Kidney glomerular epithelial cell (primary cell): Measurements from ENCODE around the gene SELENON.

ENCODE experiments used
- DNase-seq: peaks from one replicate; lab custom pipeline; 2025; lab: John Stamatoyannopoulos, UW

SELENON gene

GRCh38 chr1:25771221-25772114, 28.5 kb upstream of the SELENON start:
- peak; percentile 41 for DNase-seq

GRCh38 chr1:25772164-25772563, 27.8 kb upstream of the SELENON start:
- no peak for DNase-seq

- DNase-seq = no peak
Measured at GRCh38 chr1:25772692-25773245, 27.2 kb upstream of the SELENON start.

GRCh38 chr1:25773441-25774125, 26.4 kb upstream of the SELENON start:
- DNase-seq = peak; percentile 57

GRCh38 chr1:25774206-25774803, 25.7 kb upstream of the SELENON start:
- no peak for DNase-seq

- DNase-seq = no peak
Measured at GRCh38 chr1:25774921-25775771, 24.8 kb upstream of the SELENON start.

- DNase-seq = no peak
Measured at GRCh38 chr1:25779388-25779787, 20.6 kb upstream of the SELENON start.

- no peak for DNase-seq
Measured at GRCh38 chr1:25779894-25780293, 20.1 kb upstream of the SELENON start.

GRCh38 chr1:25780318-25781129, 19.5 kb upstream of the SELENON start:
- no peak for DNase-seq

GRCh38 chr1:25781130-25781433, 18.9 kb upstream of the SELENON start:
- no peak for DNase-seq

- DNase-seq = no peak
Measured at GRCh38 chr1:25782608-25783201, 17.3 kb upstream of the SELENON start.

GRCh38 chr1:25784575-25785051, 15.4 kb upstream of the SELENON start:
- no peak for DNase-seq

GRCh38 chr1:25785333-25786067, 14.5 kb upstream of the SELENON start:
- no peak for DNase-seq

GRCh38 chr1:25786887-25787759, 12.9 kb upstream of the SELENON start:
- no peak for DNase-seq

GRCh38 chr1:25787760-25788166, 12.2 kb upstream of the SELENON start:
- no peak for DNase-seq

GRCh38 chr1:25790472-25790871, 9.5 kb upstream of the SELENON start:
- DNase-seq = no peak

- no peak for DNase-seq
Measured at GRCh38 chr1:25792115-25792514, 7.9 kb upstream of the SELENON start.

GRCh38 chr1:25793585-25794170, 6.3 kb upstream of the SELENON start:
- DNase-seq = no peak
